Fibroblast of pulmonary artery (primary cell): ENCODE measurements around the gene CEMP1.

Source experiments
- DNase-seq: peaks from one replicate; pipeline ENCODE4 v3.0.0-alpha.2; 2010; ENCODE audit warnings: low read depth
- H3K4me3 ChIP-seq: replicated peaks from 2 replicates; pipeline ENCODE4 v1.5.1; 2011; ENCODE audit warnings: low read depth, mild to moderate bottlenecking, control low read depth, low read length, moderate library complexity
- TF ChIP-seq, protein P1 (sequence below): IDR thresholded peaks from 2 replicates; pipeline ENCODE4 v1.5.1; 2011; ENCODE audit warnings: mild to moderate bottlenecking, control low read depth, low read length, inconsistent platforms; ENCODE audit errors: missing control alignments

CEMP1 gene

DNA sequence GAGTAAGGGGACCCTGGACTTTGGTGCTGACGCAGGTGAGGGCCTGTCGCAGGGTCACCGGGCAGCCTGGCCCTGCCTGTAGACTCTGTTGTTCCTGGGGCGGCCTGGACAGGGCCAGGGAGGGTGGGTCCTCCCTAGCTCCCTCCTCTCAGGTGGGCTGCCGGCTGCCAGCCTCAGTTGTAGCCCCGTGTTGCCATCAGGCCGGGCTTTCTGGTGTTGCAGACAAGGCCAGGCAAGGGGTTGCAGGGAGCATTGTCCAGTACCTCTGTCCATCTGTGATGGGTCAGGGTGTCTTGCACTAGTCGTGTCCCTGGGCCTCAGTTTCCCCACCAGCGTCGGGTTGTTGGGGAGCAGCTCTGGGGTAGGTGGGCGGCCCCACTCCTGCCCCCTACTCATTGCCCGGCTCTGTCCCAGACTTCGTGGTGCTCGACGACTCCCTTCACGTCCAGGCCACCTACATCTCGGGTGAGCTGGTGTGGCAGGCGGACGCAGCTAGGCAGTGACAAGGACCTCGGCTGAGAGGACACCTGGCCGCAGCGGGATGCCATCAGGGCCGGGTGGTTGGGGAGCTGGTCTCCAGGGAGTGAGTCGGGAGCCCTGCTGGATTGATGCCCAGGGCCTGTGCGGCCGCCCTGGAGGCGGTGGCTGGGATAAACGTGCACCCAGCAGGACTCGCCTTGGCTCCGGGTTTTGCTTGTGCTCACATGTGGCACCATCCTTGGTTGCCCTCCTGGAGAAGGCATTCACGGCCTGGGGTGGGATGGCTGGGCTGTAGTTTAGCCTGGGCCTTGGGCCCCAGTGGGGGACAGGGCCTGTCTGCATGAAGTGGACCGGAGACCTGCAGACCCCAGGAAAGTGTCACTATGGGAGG, 1.9 kb downstream of the CEMP1 start:
- H3K4me3 ChIP-seq, result no peak overlapping the region
- no peak for DNase-seq
- TF ChIP-seq, protein P1, sequence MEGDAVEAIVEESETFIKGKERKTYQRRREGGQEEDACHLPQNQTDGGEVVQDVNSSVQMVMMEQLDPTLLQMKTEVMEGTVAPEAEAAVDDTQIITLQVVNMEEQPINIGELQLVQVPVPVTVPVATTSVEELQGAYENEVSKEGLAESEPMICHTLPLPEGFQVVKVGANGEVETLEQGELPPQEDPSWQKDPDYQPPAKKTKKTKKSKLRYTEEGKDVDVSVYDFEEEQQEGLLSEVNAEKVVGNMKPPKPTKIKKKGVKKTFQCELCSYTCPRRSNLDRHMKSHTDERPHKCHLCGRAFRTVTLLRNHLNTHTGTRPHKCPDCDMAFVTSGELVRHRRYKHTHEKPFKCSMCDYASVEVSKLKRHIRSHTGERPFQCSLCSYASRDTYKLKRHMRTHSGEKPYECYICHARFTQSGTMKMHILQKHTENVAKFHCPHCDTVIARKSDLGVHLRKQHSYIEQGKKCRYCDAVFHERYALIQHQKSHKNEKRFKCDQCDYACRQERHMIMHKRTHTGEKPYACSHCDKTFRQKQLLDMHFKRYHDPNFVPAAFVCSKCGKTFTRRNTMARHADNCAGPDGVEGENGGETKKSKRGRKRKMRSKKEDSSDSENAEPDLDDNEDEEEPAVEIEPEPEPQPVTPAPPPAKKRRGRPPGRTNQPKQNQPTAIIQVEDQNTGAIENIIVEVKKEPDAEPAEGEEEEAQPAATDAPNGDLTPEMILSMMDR, result no peak

DNA sequence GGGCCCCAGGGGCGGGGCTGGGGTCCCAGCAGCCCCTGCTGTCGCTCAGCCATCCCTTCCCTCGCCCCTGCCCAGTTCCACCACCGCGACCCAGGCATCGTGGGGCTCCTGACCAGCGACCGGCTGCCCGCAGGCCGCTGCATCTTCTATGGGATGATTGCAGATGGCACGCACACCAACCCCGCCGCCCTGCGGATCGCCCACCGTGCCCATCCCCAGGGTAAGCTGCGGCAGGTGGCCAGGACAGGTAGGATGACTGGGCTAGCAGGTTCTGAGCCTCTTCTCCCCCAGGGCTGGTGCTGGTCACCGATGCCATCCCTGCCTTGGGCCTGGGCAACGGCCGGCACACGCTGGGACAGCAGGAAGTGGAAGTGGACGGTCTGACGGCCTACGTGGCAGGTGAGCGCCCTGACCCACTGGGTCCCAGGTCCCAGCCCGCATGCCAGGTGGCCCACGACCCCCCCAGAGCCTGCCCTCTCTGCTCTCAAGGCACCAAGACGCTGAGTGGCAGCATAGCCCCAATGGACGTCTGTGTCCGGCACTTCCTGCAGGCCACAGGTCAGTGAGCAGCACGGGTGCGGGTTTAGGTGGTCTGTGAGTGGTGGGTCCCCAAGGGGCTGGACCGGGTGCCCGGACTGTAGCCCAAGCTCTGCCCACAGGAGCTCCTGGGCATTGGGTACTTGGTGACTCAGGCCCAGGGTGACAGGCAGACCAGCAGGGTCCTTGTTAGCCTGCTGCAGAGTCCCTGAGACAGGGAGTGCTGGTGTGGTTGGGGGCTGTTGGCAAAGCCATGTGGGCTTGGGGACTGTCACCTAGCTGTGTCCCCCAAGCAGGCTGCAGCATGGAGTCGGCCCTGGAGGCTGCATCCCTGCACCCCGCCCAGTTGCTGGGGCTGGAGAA, 2.8 kb downstream of the CEMP1 start:
- TF ChIP-seq, protein P1, result no peak
- no peak overlapping the region for H3K4me3 ChIP-seq
- no peak for DNase-seq

DNA sequence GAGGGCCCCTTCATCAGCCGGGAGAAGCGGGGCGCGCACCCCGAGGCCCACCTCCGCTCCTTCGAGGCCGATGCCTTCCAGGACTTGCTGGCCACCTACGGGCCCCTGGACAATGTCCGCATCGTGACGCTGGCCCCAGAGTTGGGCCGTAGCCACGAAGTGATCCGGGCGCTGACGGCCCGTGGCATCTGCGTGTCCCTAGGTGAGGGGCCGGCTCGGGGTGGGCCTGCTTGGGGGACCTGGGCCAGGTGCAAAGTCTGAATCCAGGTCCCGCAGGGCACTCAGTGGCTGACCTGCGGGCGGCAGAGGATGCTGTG, 3.5 kb downstream of the CEMP1 start:
- TF ChIP-seq, protein P1, result no peak
- H3K4me3 ChIP-seq, result no peak overlapping the region
- no peak for DNase-seq

DNA sequence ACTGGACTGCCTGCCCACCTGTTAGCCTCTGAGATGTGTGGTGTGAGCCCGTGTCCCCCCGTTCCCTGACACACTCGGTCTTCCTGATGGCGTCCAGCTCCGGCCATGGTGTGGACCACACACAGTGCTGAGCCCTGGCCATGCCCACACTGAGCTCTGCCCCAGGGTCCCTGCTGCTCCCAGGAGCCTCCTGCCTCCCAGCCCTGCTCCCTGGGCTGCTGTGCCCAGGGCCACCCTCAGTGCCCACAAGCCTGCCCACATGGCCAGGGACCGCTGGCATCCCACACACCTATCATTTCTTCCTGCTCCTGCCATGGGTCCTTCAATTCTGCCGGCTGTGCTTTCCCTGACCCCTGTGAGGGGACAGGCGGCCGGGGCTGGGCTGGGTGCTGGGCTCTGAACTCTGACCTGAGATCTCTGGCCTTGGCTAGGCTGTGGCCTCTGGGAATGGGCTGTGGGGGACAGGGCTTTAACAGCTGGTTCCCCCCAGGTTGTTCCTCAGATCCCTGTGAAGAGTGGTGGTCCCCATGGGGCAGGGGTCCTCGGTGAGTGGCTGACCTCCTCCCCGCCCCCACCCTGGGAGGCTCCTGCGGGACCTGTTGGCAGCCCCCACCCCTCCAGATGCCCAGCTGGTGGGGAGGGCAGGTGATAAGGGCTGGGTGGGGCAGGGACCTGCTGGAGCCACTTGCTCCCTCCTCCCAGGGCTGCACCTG, 4.0 kb downstream of the CEMP1 start:
- DNase-seq, result no peak
- no peak overlapping the region for H3K4me3 ChIP-seq
- TF ChIP-seq, protein P1, result no peak

DNA sequence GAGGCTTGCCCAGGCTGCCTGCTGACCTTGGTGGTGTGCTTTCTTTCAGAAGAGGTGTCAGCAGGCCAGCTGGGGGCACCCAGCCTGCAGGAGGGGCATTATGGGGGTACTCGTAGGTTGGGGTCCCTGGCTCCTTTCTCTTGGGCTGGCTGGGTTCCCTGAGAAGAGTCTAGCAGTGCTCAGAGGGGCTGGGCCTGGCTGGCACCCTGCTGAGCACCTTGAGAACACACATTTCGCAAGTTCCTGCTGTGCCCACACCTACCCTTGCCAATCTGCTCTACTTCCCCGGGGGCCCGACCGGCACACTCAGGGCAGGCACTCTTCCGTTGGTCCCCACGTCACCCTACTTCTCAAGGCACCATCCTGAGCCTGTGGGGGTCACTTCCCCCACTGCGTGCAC, 5.1 kb downstream of the CEMP1 start:
- TF ChIP-seq, protein P1, result no peak
- DNase-seq, result no peak
- no peak overlapping the region for H3K4me3 ChIP-seq

DNA sequence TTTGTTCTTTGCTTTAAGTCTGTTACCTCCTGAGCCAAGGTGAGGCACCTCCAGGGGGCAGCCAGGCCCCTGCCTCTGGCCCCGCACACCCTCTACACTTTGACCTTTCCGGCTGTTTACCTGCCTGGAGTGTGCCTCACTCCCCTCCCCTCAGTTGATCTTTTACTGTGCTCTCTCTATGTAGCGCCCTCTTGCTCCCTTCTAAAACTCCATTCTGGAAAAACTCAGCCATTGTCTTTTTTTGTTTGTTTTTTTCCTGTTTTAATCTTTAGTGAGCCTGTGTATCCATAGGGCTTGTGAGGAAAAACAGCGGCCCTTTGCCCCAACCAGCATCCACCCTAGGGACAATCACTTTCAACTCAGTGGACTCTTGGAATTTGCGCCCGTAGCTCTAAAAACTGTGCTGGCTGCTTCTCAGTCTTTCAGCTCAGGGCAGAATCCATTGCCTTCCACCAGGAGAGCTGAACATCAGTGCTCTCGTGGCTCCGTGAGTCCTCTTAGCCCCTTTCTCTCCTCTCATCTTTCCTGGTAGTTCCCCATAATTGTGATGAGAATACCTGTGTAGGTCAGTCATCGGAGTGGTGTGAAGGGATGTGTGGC, 6.8 kb downstream of the CEMP1 start:
- H3K4me3 ChIP-seq, result no peak overlapping the region
- DNase-seq, result no peak
- TF ChIP-seq, protein P1, result no peak
